GM19397 (cell line): ENCODE measurements around the gene NLRC5.

ENCODE experiments used
- ATAC-seq: cut with Tn5 transposase; IDR thresholded peaks from one replicate; pipeline ENCODE4 v1.9.1; 2021; ENCODE audit warnings: mild to moderate bottlenecking, moderate library complexity; ENCODE audit not compliant: unreplicated experiment

NLRC5 gene

DNA sequence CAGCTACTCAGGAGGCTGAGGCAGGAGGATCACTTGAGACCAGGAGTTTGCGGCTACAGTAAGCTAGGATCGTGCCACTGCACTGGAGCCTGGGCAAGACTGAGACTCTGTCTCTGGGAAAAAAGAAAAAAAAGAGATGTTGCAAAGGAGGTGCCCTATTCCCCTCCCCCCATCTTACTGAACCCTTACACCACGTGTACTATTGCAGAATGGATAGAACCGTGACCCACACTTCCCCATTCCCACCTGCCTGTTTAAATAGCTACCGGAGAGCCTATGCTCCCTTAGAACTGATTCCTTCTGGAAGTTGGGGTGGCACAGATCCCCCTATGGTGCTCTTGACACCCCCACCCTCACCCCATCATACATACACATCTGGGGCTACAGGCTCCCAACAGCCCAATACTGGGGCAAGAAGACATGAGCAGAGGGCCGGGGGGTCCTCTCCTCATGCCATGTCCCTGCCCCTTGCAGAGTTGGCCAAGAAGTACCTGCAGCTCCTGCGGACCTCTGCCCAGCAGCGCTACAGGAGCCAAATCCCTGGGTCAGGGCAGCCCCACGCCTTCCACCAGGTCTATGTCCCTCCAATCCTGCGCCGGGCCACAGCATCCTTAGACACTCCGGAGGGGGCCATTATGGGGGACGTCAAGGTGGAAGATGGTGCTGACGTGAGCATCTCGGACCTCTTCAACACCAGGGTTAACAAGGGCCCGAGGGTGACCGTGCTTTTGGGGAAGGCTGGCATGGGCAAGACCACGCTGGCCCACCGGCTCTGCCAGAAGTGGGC is 35.7 kb downstream of the NLRC5 start:
- ATAC-seq: no peak

DNA sequence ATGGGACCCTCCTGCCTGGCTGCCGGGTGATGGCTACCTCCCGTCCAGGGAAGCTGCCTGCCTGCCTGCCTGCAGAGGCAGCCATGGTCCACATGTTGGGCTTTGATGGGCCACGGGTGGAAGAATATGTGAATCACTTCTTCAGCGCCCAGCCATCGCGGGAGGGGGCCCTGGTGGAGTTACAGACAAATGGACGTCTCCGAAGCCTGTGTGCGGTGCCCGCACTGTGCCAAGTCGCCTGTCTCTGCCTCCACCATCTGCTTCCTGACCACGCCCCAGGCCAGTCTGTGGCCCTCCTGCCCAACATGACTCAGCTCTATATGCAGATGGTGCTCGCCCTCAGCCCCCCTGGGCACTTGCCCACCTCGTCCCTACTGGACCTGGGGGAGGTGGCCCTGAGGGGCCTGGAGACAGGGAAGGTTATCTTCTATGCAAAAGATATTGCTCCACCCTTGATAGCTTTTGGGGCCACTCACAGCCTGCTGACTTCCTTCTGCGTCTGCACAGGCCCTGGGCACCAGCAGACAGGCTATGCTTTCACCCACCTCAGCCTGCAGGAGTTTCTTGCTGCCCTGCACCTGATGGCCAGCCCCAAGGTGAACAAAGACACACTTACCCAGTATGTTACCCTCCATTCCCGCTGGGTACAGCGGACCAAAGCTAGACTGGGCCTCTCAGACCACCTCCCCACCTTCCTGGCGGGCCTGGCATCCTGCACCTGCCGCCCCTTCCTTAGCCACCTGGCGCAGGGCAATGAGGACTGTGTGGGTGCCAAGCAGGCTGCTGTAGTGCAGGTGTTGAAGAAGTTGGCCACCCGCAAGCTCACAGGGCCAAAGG is 36.8 kb downstream of the NLRC5 start:
- no peak for ATAC-seq

DNA sequence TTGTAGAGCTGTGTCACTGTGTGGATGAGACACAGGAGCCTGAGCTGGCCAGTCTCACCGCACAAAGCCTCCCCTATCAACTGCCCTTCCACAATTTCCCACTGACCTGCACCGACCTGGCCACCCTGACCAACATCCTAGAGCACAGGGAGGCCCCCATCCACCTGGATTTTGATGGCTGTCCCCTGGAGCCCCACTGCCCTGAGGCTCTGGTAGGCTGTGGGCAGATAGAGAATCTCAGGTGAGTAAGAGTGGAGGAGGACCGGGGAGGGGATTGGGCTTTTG is 37.4 kb downstream of the NLRC5 start:
- ATAC-seq: no peak

DNA sequence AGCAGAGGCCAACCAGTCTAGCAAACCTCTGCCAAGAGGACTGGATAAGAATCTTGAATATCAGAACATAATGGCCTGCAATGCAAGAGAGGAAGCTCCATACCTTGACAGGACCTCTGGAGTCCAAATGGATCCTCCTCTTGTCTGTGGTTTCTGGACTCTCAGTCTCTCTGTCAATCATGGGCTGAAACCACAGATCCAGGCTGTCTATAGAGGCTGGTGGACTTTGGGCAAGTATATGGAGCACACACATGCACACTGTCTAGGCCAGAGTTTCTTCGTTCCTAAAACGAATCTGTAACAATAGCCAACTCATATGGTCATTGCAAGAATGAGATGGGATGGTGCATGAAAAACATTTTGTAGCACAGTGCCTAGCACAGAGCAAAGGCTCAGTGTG is 37.7 kb downstream of the NLRC5 start:
- ATAC-seq: no peak

DNA sequence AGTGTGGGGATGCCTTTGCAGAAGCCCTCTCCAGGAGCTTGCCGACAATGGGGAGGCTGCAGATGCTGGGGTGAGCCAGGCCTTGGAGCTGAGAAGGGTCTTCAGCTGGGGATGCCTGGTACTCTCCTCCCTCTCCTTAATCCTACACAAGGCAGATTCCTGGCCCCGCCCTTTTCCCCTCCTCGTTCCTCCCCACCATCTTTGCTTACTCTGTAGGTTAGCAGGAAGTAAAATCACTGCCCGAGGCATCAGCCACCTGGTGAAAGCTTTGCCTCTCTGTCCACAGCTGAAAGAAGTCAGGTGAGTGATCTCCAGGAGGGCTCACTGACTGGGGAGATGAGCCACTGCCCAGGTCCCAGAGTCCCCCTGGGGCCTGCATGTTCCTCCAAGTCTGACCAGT is 38.7 kb downstream of the NLRC5 start:
- ATAC-seq: no peak

DNA sequence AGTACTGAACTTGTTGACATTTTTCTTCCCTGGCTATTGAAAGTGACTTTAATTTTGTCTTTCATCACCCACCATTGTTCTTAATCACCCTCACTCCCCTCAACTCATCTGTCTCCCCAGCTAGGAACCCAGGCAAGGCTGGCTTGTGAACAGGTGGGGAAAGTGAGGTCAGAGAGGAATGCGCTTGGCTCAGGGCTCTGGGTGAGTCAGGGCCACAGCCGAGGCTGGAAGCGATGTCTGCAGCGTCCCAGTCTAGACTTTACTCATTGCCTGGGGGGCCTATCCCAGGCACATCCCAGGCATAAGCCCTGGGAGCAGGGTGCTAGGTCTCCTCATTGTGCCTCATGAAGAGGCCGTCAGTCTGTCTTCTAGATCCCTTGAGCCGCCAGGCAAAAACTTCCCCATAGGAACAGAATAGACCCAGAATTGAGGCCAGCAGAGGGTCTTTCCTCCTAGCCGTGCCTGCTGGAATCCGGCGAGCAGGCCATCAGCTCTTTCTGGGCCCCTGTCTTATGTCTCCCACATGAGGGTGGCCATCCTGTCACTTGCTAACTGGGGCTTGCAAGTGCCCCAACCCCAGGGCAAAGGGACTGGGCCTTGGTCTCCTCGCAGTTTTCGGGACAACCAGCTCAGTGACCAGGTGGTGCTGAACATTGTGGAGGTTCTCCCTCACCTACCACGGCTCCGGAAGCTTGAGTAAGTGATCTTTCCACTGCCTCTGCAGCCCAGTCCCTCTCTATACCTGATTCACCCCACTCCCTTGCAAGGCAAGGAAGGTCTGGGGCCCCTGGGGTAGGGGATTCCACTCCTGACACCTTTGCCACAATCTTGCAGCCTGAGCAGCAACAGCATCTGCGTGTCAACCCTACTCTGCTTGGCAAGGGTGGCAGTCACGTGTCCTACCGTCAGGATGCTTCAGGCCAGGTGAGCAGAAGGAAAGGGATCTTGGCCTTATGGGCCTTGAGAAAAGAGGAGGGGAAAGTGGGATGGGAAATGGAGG is 40.1 kb downstream of the NLRC5 start:
- no peak for ATAC-seq

DNA sequence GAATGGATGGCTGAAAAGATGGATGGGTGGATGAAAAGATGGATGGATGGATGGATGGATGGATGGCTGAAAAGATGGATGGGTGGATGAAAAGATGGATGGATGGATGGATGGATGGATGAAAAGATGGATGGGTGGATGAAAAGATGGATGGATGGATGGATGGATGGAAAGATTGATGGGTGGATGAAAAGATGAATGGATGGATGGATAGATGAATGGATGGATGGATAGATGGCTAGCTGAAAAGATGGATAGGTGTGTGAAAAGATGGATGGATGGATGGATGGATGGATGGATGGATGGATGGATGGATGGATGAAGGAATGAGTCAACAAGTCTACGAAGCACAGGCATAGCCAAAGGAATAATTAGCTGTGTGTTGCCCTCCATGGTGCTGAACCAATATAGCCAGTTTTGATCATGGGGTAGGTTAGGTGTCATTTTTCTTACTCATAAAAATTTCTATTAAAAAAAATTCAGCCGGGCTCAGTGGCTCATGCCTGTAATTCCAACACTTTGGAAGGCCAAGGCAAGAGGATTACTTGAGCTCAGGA is 41.1 kb downstream of the NLRC5 start:
- no peak for ATAC-seq

DNA sequence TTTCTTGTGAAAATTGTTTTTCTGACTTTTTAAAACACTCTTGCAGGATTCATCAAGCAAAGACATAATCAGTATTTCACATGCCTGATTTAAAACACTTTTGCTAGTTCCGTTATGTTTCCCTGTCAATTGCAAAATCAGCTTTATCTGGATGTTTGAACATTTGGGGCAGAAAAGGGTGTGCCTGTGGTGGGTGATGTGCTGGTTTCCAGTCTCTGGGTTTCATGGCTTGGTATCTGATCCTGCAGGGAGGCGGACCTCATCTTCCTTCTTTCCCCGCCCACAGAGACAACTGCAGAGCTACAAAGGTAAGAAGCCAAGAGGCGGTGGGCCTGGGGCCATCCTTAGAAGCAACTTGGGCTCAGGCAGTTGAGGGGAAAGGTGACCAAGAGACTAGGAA is 41.8 kb downstream of the NLRC5 start:
- ATAC-seq: no peak

DNA sequence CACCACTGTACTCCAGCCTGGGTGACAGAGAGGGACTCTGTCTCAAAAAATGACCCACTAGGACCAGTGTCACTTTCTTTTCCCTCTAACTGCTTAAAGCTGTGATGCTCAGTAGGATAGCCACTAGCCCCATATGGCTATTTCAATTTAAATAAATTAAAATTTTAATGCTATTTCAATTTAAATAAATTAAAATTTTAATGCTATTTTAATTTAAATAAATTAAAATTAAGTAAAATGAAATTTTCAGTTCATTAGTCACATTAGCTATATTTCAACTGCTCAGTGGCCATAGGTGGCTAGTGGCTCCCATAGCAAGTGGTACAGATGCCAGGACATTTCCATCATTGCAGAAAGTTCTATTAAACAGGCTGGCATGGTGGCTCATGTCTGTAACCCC is 43.0 kb downstream of the NLRC5 start:
- no peak for ATAC-seq

DNA sequence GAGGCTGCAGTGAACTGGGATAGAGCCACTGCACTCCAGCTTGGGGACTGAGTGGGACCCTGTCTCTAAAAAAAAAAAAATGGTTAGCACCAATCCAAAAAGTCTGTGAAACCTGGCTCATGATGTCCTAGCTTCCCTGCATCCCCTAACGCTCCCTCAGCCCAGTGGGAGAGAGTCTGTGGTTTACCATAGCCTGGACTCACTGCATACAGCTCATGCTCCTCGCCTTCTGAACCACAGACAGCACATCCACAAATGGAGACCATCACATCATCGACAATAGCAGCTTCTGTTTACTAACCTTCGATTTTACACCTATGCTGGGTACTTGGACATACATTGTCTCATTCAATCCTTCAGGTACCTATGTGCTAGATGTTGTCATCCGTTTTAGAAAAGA is 43.6 kb downstream of the NLRC5 start:
- ATAC-seq: no peak

DNA sequence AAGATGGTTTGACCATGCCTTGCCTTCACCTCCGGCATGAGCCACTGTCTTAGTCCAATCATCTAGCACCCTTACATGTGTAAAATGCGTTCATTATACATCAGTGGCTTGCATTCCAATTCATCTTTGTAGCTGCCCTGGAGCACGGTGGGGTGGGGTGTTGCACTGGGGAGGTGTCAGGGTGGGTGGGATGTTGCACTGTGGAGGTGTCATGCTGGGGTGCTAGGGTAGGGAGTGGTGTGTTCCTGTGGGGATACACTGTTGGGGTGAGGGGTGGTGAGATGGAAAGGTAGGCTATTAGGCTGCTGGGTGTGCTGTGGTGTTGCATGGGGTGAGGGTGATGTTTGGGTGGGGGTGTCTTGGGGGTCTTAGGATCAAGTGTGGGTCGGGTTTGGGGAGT is 47.0 kb downstream of the NLRC5 start:
- no peak for ATAC-seq

DNA sequence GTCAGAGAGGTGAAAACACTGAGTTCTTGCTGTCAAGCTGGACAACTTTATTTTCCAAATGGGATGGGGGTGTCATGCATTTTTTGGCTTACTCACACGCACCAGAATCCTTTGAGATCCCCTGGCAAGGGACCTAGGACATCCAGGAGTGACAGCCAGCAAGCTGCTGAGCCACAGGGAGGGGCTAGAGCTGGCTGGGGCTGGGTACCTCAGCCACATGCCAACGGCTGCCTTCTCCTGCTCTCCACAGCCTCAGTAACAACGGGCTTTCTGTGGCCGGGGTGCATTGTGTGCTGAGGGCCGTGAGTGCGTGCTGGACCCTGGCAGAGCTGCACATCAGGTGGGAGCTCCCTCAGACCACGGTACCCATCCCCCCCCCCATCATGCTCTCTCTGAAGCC is 47.6 kb downstream of the NLRC5 start:
- ATAC-seq: no peak

DNA sequence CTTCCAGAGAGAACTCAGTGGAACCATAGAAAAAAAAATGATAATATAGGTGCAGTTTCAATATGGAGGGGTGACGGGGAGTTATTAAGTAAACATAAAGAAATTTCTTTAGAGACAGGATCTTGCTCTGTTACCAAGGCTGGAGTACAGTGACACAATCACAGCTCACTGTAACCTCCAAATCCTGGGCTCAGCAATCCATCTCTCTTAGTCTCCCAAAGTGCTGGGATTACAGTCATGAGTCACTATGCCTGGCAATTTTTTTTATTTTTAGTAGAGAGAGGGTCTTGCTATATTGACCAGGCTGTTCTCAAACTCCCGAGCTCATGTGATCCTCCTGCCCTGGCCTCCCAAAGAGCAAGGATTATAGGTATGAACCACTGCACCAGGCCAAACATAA is 48.8 kb downstream of the NLRC5 start:
- ATAC-seq: no peak

DNA sequence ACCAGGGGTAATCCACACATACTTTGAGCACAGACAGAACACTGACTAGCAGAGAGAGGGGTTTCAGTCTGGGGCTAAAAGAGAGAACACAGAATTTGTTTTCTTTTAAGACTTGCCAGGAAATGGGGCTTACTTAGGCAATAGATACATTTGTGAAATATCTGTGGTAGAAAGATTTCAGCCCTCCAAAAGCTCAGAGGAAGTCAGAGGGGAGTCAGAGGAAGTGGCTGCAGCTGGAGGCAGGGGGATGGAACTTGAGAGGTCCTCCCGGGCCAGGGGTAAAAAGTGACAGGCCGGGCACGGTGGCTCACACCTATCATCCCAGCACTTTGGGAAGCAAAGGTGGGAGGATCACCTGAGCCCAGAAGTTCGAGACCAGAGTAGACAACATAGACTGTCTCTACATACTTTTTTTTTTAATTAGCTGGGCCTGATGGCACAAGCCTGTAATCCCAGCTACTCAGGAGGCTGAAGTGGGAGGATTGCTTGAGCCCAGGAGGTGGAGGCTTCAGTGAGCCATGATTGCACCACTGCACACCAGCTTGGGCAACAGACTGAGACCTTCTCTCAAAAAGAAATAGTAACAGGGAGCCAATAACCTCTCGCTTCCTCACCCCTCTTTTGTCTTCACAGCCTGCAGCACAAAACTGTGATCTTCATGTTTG is 49.9 kb downstream of the NLRC5 start:
- ATAC-seq: no peak

DNA sequence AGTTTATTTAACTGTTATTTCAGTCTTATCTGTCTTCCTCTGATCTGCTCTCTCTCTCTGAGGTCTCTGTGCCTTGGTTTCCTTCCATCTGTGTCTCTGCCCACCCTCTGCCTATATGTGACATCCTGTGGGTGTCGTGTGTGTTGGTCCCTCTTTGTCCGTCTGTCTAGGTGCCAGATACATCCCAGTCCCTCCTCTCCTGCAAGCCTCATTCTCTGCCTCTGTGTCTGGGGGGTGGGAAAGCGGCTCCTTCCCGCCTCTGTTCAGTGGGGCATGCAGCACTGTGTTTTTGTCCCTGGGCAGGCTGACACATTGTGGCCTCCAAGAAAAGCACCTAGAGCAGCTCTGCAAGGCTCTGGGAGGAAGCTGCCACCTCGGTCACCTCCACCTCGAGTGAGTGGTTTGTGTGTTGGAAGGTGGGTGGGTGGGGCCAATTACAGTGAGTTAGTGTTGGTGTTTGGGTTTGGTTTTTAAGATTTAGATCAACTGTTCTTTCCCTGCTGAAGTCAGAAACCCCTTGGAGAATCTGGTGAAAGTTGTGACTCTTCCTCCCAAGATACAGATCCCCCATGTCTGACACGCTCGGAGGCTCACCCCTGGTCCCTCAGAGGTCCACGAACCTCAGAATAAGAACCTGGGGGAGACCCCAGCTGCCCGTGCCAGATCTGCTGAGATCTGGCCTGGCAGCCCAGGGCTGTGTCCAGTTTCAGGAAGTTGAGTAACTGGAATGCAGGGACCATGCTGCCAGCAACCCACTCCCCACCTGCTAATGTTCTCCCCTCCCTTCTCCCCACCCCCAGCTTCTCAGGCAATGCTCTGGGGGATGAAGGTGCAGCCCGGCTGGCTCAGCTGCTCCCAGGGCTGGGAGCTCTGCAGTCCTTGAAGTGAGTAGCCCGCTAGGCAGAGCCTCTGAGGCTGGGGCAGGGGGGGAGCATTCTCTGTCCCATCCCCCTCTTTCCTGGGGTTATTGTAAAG is 52.1 kb downstream of the NLRC5 start:
- peak; percentile 28 for ATAC-seq

DNA sequence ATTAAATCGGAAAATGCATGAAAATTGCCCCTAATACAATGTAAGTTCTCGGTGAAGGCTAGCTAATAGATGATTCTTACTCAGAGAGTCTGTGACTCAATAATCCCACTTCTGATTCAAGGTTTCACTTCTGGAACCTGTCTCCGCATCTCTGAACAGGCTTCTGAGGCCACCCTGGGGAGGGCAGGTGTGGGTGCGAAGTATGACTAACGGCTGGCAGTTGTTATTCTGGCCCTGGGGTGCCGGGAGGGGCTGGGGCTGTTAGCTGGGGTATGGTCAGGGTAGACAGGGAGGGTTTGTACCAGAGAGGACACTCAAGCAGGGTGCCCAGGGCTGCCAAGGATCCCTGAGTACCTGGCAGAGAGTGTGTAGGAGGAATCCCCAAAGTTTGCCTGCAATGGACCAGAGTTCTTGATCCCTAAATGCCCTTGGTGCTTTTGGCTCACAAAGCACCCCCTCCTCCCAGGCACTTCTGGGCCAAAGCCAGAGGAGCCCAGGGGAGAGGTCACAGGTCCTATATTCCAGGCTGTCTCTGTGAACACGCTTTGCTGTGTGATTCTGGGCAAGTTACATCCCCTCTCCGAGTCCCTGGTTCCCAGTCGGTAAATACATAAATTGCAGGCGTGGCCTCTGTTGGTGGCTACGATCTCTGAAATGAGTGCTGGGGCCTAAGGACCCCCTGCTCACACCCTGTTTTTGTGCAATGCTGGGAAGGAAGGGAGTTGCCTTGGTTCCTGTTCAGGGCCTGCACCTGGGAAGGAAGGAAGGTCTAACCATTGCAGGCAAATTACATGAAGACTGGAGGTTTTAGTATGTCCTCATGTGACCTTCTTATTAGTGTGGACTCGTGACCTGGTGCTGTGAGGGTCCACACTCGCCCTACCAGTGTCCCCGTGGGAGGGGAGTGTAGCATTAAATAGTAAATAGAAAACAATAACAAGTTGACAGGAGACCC is 53.1 kb downstream of the NLRC5 start:
- peak; percentile 48 for ATAC-seq

DNA sequence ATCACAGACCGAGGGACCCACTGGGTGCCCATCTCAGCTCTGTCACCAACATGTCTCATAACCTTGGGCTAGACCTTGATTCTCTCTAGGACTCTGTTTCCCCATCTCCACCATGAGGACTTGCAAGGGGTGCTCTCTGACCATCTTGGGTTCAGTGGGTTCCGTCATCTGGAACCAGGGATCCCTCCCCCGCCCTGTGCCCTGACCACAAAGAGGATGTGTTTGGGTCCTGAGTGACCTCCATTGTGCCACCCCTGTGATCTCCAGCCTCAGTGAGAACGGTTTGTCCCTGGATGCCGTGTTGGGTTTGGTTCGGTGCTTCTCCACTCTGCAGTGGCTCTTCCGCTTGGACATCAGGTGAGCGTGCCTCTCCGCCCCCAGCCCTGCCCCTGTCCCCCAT is 53.9 kb downstream of the NLRC5 start:
- no peak for ATAC-seq
